Transverse colon (tissue), 4 donors: ENCODE results near the gene MID1. TPM values are rescaled to one million over a fixed set of nuclear protein-coding genes. Genes with fewer than 3 reads are reported as not detected.

Source experiments
- DNase-seq: peaks from one replicate; pipeline ENCODE4 v3.0.0-alpha.2; 2019
- H3K27ac ChIP-seq, 4 donors: fragments of 200-600 bp; sonication (generic); 2 replicates each; pipeline ENCODE4 v1.5.1; 2016 to 2018; ENCODE audit warnings: inconsistent platforms in 4 of 4
- H3K27me3 ChIP-seq: fragments of 200-600 bp; sonication (generic); 2 replicates; pipeline ENCODE4 v1.5.1; 2017; ENCODE audit warnings: inconsistent platforms
- H3K36me3 ChIP-seq, 4 donors: fragments of 200-600 bp; sonication (generic); 2 replicates each; pipeline ENCODE4 v1.5.1; 2017 to 2019; ENCODE audit warnings: inconsistent platforms in 4 of 4
- H3K4me1 ChIP-seq, 4 donors: fragments of 200-600 bp; sonication (generic); 2 replicates each; pipeline ENCODE4 v1.5.1; 2017 to 2020; ENCODE audit warnings: inconsistent platforms in 4 of 4
- H3K4me3 ChIP-seq, 4 donors: fragments of 200-600 bp; sonication (generic); 1 replicate in 1 of 4; 2 replicates in 3 of 4; pipeline versions ENCODE4 v1.5.1 to v1.6.1; 2017 to 2019; ENCODE audit warnings: inconsistent platforms in 4 of 4
- H3K9me3 ChIP-seq, 2 donors: fragments of 200-600 bp; sonication (generic); 2 replicates each; pipeline ENCODE4 v1.5.1; 2017 to 2019; ENCODE audit warnings: inconsistent platforms in 2 of 2
- EP300 ChIP-seq: sonication (generic); formaldehyde crosslinking; IDR thresholded peaks from one replicate; pipeline ENCODE4 v1.6.1; 2017; ENCODE audit warnings: antibody characterized with exemption, low read depth
- POLR2A ChIP-seq: fragments of 450-650 bp; IDR thresholded peaks from one replicate; pipeline ENCODE4 v1.6.1; 2016; ENCODE audit warnings: antibody characterized with exemption, mild to moderate bottlenecking, moderate library complexity
- POLR2AphosphoS5 ChIP-seq, 3 donors: sonication (generic); formaldehyde crosslinking; IDR thresholded peaks; one replicate each; pipeline ENCODE4 v1.6.1; 2016; ENCODE audit warnings: antibody characterized with exemption in 3 of 3
- WGBS, 2 donors: methylation state at CpG; one replicate each; pipeline ENCODE4 v1.1.5; 2018; ENCODE audit warnings: low coverage in 1 of 2; 5-methylcytosine and 5-hydroxymethylcytosine counted together
- in situ Hi-C, 4 donors: fragments of 200-750 bp; cut with MboI; loops; one replicate each; pipeline versions ENCODE4 v1.15.0 to v1.15.1; 2017; ENCODE audit warnings: low sequenced_read_pairs in 3 of 4, low pct_ligation_motif_present in 1 of 4, low pct_unique_long_range_greater_than_20kb in 1 of 4
- intact Hi-C: fragments of 100-400 bp; cut with DNase I; formaldehyde crosslinking; loops from one replicate; pipeline ENCODE4 v1.15.1; 2023; ENCODE audit warnings: low total_unique reads
- total RNA-seq, 4 donors: library from RNA; depleted of rRNA; stranded (reverse); fragments of >200 nt; gene quantifications; one replicate each; pipeline ENCODE4 v1.1.0, GENCODE V29; 2016
- TF ChIP-seq, protein P1 (sequence below), 5 experiments: fragments of 200-600 bp in 3 of 5; fragments of 450-650 bp in 2 of 5; sonication (generic) in 3 of 5; IDR thresholded peaks; 1 replicate in 2 of 5; 2 replicates in 3 of 5; pipeline ENCODE4 v1.5.1; 2016 to 2017; ENCODE audit warnings: antibody characterized with exemption in 5 of 5, inconsistent platforms in 3 of 5, mild to moderate bottlenecking in 2 of 5, moderate library complexity in 1 of 5

The MID1 gene
- total RNA-seq, 4 donors from 2014 or later = 27.0 to 85.2 (median 37.7) TPM

DNA sequence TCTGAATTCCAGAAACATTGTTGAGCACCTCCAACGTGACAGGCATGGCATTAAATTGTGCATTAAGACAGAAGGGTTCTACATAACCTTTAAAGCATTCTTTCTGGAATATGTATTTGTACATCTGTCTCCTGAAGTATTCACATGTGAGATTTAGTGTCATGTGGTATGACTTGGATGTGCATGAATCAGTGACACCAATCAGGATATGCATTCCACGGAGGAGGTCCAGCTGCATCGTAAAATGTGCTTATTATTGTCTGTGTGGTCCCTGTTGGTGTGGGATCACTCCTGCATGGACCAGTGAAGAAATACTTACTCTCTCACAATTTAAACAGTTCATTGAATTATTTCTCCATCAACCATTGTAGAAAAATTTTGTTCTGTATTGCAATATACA, 149.0 kb downstream of the MID1 start:
- no peaks in the 10 kb centered on the region for H3K36me3 ChIP-seq
- in situ Hi-C loops (no loop called here), intact Hi-C loops (loop anchor here (10.0 kb wide), 1 partner anchor 123 kb away; no protein-coding TSS in a partner anchor)
- H3K9me3 ChIP-seq = no peaks in the 10 kb centered on the region
- H3K27me3 ChIP-seq = no peaks in the 10 kb centered on the region
- TF ChIP-seq EP300 = no peak
- TF ChIP-seq POLR2A = no peak
- TF ChIP-seq POLR2AphosphoS5 (IDR thresholded peaks at IDR 0.05) = no peak
- TF ChIP-seq, protein P1, sequence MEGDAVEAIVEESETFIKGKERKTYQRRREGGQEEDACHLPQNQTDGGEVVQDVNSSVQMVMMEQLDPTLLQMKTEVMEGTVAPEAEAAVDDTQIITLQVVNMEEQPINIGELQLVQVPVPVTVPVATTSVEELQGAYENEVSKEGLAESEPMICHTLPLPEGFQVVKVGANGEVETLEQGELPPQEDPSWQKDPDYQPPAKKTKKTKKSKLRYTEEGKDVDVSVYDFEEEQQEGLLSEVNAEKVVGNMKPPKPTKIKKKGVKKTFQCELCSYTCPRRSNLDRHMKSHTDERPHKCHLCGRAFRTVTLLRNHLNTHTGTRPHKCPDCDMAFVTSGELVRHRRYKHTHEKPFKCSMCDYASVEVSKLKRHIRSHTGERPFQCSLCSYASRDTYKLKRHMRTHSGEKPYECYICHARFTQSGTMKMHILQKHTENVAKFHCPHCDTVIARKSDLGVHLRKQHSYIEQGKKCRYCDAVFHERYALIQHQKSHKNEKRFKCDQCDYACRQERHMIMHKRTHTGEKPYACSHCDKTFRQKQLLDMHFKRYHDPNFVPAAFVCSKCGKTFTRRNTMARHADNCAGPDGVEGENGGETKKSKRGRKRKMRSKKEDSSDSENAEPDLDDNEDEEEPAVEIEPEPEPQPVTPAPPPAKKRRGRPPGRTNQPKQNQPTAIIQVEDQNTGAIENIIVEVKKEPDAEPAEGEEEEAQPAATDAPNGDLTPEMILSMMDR (IDR thresholded peaks at IDR 0.05) = no peak
- no peak overlapping the region for H3K4me3 ChIP-seq
- H3K4me1 ChIP-seq = no peaks in the 10 kb centered on the region
- DNase-seq = no peak
- no peak overlapping the region for H3K27ac ChIP-seq
- 66 to 67% methylated on average over 1 to 3 of the region's 3 CpGs for WGBS, 2 donors

DNA sequence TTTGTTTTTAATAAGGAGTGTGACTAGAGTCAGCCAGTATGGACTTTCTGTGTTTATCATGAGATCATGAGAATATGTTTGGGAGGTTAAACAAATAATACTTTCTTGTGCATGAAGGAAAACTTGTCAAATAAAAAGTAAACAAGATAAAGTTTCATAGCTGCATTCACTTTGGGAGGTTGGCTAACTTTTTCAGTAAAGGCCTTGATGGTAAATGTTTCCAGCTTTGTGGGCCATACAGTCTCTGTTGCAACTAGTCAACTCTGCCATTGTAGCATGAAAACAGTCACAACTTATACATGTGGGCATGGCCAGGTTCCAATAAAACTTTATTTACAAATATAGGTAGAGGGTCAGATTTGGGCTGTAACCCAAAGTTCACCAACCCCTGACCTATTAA, 150.4 kb downstream of the MID1 start:
- no peak for TF ChIP-seq EP300
- TF ChIP-seq POLR2AphosphoS5 (IDR thresholded peaks at IDR 0.05) = no peak
- TF ChIP-seq, protein P1 (IDR thresholded peaks at IDR 0.05) = no peak
- no peak for TF ChIP-seq POLR2A
- no peak for DNase-seq
- Histone ChIP-seq H3K9me3 (no peaks in the 10 kb centered on the region), H3K27me3 (no peaks in the 10 kb centered on the region), H3K4me1 (peaks cover 0 to 2% (median 0%) of the 10 kb centered on the region in 4 donors), H3K27ac (no peak overlapping the region), H3K36me3 (no peaks in the 10 kb centered on the region), H3K4me3 (no peak overlapping the region)
- in situ Hi-C loops = no loop called here
- intact Hi-C loops = loop anchor here (10.0 kb wide), 1 partner anchor 125 kb away; no protein-coding TSS in a partner anchor

DNA sequence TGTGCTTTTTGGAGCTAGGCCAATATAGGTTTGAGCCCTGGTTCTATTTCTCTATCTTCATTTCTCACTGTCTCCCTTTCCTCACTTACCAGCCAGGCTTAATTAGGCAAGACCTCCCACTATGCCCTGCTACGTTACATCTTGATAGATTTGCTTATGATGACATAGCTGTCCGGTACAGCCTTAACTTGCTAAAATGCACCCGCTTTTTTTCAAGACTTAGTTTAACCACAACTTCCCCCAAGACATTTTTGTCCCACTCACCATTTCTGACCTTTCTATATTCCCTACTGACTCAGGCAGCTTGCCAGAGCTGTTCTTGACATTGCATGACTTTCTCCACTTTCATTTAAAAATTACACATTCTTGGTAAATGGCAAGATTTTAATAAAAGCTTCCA, 152.6 kb downstream of the MID1 start:
- no peaks in the 10 kb centered on the region for H3K9me3 ChIP-seq
- in situ Hi-C loops (no loop called here), intact Hi-C loops (no loop called here)
- no peaks in the 10 kb centered on the region for H3K36me3 ChIP-seq
- H3K4me1 ChIP-seq = peaks cover 0 to 2% (median 0%) of the 10 kb centered on the region in 4 donors
- DNase-seq = no peak
- H3K27me3 ChIP-seq = no peaks in the 10 kb centered on the region
- H3K4me3 ChIP-seq = no peak overlapping the region
- TF ChIP-seq, protein P1 (IDR thresholded peaks at IDR 0.05) = no peak
- TF ChIP-seq EP300 = no peak
- TF ChIP-seq POLR2AphosphoS5 (IDR thresholded peaks at IDR 0.05) = no peak
- TF ChIP-seq POLR2A = no peak
- 69% methylated on average over 3 of the region's 3 CpGs; no CpG with 5 or more reads in 1 of the 2 donors for WGBS, 2 donors
- H3K27ac ChIP-seq = no peak overlapping the region

DNA sequence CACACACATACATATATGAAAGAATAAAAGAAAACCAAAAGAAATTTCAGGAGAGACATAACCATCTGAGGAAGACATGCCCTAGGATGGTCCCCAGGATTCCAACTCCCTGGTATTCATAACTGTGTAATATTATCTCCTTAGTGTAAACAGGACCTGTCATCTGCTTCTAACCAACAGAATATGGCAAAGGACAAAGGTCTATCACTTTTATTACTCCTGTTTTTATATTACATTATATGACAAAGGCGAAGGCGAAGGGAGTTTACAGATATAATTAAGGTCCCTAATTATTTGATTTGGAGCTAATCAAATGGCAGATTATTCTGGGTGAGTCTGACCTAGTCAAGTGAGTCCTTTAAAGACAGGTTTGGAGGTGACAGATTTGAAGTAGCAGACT, 155.1 kb downstream of the MID1 start:
- WGBS, 2 donors = 57% methylated on average over 2 of the region's 2 CpGs; no CpG with 5 or more reads in 1 of the 2 donors
- TF ChIP-seq, protein P1 (IDR thresholded peaks at IDR 0.05) = no peak
- TF ChIP-seq EP300 (no peak), POLR2AphosphoS5 (IDR thresholded peaks at IDR 0.05) (no peak), POLR2A (no peak)
- no peak for DNase-seq
- in situ Hi-C loops = no loop called here
- no peak overlapping the region for H3K27ac ChIP-seq
- H3K9me3 ChIP-seq = no peaks in the 10 kb centered on the region
- intact Hi-C loops = no loop called here
- H3K36me3 ChIP-seq = no peaks in the 10 kb centered on the region
- H3K4me3 ChIP-seq = no peak overlapping the region
- peaks cover 0 to 2% (median 0%) of the 10 kb centered on the region in 4 donors for H3K4me1 ChIP-seq
- no peaks in the 10 kb centered on the region for H3K27me3 ChIP-seq
